GM15510 (cell line): Measurements from ENCODE around the gene GLCCI1.

Experiments used
- POLR2A ChIP-seq: IDR thresholded peaks from 3 replicates; pipeline ENCODE4 v1.6.1; 2011; ENCODE audit warnings: borderline replicate concordance; ENCODE audit not compliant: insufficient read length; ENCODE audit errors: extremely low read depth

Gene GLCCI1

GRCh38 chr7:8082762-8083161, 114.2 kb downstream of the GLCCI1 start:
- no peak for TF ChIP-seq POLR2A

DNA sequence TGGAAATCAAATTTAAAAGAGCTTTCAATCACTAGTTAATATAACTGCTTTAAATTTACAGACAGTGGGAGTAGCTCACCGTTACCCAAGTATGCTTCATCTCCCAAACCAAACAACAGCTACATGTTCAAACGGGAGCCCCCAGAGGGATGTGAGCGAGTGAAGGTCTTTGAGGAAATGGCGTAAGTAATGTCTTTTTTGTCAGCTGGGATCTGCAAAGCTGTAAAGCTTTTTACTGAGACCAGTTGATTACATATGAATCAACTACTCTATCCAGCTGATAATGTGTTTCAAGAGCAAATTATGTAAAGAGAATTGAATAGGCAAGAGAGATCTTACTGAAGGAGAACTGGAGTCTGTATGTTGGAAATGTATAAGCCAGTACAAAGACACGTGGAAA, 116.2 kb downstream of the GLCCI1 start:
- no peak for TF ChIP-seq POLR2A

DNA sequence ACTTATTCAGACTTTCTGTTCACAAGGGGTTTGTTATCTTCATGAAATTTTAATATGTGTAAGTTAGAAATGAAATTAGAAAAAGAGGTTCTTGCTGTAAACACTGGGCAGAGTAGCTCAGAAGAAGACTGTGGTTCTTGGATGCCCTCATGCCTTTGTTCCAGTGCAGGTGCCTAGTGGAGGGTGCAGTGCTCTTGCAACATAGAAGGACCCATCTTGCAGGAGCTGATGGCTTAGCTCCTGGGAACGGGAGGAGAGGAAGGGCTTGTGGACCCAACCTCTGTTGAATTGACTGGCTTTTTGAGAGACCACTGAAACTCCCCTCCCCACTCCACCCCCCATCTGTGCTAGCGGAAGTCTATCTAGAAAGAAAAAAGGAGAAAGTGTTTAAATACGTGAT, 116.8 kb downstream of the GLCCI1 start:
- TF ChIP-seq POLR2A: no peak

DNA sequence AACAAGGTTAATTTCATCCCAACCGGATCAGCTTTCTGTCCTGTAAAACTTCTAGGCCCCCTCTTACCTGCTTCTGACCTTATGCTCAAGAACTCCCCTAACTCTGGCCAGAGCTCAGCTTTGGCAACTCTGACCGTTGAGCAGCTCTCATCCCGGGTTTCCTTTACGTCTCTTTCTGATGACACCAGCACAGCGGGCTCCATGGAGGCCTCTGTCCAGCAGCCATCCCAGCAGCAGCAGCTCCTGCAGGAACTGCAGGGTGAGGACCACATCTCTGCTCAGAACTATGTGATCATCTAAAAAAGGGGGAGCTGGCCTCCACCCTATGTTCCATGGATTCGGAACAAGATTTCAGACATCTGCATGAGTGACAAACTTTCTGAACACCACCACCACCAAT, 117.6 kb downstream of the GLCCI1 start:
- no peak for TF ChIP-seq POLR2A

DNA sequence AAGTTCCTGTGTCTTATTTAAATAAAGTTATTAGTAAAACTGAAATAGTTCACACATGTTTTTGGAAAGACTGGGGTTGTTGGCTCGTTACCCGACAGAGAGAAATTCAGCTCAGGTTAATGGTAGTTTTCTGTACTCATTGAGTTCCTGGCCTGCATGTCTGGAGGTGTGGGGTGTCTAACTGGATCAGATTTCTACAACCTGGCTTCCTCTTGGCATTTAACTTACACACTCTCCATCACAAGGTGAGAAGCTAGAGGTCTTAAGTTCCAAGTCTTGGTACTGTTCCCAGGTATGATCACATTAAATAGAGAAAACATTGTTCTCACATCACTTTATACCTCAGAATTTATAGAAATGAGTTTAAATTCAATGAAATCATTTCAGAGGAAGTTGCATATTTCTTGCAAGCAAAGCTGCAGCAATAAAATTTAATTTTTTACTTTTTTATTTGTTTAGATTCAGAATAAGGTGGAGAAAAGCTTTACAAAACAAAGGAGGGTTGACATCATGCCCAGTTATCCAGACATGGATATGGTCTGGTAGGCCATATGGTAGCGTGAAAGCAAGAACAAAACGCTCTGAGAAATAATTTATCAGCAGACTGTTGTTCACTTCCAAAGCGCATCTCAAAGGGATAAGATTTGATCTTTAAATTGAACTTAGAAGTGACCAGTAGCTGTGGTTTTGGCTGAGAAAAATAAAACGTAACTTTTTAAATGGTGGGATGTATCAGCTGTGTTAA, 120.6 kb downstream of the GLCCI1 start:
- TF ChIP-seq POLR2A: no peak

DNA sequence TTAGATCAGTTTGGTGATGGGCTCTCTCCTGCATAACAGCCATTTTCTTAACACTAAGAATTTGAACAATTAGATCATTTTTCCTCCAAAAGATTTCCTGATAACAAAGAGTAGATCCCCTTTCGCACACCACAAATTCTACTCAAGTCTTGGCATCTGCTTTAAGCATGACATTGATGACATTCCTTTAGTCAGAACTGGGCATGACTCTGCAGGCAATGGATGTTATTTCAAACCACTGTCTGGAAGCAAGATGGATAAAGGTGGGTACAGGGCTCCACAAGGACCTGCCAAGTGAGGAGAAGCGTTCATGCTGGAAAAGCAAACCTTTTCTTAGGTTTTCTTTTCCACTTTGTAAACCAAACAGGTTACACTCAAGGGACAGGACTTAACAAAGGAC, 123.5 kb downstream of the GLCCI1 start:
- TF ChIP-seq POLR2A: no peak

DNA sequence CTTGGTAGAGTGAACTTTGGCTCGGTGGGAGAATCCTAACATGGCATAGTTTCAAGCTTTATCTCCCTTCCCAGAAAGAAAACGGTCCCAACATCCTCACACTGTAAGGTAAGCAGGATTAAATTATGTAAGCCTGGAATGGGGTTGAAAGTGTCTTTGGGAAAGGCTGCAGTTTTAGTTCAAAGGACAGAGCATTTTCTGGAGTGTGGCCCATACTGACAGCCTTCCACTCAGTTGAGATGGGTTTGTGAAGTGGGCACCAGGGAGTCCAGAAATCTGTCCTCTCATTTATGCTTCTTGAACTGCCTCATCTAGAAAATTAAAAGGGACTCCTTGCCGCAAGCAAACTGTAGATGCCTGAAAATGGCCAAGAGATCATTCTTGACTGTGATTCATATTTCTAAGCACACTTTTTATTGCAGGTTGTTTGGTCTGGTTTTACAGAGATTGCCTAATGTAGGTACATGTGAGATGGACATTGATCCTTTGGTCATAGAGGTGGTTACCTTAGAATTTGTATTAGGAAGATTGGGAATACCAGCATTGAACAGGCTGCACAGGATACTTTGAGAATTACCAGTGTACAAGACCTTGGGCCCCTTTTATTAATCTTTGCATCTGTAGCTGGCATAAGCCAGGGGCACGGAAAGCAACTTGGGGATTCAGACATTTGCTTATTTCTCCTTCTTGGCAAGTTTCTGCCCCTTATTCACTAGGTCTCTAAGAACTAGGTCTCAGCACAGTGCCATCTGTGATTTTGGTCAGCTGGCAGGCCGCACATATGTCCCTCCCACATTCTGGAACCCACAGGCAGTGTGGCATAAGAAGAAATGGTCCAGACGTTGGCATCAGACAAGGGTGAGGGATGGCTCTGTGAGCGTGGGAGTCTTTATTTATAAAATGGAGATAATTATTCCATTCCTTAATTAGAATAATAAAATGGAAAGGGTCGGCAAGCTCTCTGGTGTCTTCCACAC, 125.9 kb downstream of the GLCCI1 start:
- TF ChIP-seq POLR2A: no peak

GRCh38 chr7:8103282-8103681, 134.7 kb downstream of the GLCCI1 start:
- no peak for TF ChIP-seq POLR2A

DNA sequence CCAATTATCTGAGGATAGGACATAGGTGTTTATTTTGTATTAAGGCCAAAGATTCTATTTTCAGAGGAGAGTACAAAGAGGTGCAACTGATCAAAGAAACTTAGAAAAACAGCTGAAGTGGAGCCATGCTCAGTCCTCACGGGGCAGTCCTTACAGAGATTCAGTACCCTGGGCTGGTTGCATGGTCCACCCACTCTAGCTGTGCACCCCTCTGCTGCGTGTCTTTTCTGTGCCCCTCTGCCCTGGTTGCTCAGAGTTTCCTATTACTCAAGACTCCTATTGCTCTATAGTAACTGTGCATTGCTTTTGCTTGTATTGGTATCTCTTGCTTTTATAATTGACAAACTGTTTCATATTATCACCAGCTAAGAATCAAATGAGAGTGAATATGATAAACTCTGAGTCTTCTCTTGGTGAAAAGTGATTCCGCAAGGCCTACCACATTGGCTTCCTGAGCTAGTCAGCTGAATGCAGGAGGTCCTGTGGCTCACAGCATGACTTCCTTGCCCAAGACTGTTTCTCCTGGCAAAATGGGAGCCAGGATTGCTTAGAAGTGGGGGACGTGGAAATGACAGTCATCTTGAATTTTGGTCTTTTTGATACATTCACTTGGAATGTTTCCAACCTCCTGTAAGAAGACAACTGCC, 137.0 kb downstream of the GLCCI1 start:
- TF ChIP-seq POLR2A: no peak

DNA sequence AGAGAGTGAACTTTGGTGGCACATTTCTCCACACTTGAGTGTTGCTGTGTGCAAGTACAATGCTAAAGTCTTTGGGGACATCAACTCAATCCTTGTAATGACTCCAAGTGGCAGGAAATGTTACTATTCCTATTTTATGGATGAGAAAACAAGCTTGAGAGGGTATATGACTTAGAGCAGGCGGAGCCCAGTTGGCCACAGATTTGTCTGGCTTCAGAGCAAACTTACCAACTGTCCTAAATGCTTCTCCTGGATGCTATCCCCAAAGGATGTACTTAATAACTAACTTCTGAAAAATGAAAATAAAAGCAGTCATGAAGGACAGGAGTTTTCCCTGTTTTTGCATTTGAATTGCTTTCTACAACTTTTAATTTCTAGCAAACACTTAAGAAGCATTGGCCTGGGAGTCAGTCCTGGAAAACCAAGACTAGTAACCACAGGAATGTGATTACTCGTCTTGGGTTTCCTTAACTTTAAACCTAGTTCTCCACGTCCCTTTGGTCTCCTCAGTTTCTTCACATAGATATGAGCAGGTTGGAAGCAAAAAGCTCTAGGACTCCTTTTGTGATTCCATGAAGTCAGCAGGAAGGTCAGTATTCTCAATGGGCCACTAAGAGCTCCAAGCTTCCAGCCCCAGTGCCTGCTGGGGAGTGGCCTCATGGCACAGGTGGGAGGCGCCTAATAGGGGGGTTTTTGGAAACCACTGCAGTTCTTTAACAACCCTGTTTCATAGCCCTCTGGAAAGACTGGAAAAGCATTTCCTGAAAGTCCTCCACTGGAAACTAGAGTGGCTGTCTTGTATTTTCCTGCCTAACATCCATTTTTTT, 140.8 kb downstream of the GLCCI1 start:
- TF ChIP-seq POLR2A: no peak

- TF ChIP-seq POLR2A: no peak
Observed at GRCh38 chr7:8111282-8111960, 142.8 kb downstream of the GLCCI1 start.

- no peak for TF ChIP-seq POLR2A
Observed at GRCh38 chr7:8112685-8113084, 144.1 kb downstream of the GLCCI1 start.

- TF ChIP-seq POLR2A: no peak
Observed at GRCh38 chr7:8113184-8113583, 144.6 kb downstream of the GLCCI1 start.

- TF ChIP-seq POLR2A: no peak
Observed at GRCh38 chr7:8114175-8114574, 145.6 kb downstream of the GLCCI1 start.
